Retinal pigment epithelial cell (primary cell): ENCODE data around the gene CDC42BPG.
A peak's percentile ranks its signal among the peaks of the same experiment; 100 is the strongest.

Source experiments
- DNase-seq: peaks from one replicate; pipeline ENCODE4 v3.0.0-alpha.2; 2010; ENCODE audit warnings: low read depth
- H3K4me3 ChIP-seq: 2 replicates; pipeline ENCODE4 v1.5.1; 2011; ENCODE audit warnings: mild to moderate bottlenecking, low read length, control low read depth, moderate library complexity
- TF ChIP-seq, protein P1 (sequence below): conservative IDR thresholded peaks from 2 replicates; pipeline ENCODE4 v1.5.1; 2011; ENCODE audit warnings: low read depth, low read length, control low read depth, inconsistent platforms

CDC42BPG gene, protein sequence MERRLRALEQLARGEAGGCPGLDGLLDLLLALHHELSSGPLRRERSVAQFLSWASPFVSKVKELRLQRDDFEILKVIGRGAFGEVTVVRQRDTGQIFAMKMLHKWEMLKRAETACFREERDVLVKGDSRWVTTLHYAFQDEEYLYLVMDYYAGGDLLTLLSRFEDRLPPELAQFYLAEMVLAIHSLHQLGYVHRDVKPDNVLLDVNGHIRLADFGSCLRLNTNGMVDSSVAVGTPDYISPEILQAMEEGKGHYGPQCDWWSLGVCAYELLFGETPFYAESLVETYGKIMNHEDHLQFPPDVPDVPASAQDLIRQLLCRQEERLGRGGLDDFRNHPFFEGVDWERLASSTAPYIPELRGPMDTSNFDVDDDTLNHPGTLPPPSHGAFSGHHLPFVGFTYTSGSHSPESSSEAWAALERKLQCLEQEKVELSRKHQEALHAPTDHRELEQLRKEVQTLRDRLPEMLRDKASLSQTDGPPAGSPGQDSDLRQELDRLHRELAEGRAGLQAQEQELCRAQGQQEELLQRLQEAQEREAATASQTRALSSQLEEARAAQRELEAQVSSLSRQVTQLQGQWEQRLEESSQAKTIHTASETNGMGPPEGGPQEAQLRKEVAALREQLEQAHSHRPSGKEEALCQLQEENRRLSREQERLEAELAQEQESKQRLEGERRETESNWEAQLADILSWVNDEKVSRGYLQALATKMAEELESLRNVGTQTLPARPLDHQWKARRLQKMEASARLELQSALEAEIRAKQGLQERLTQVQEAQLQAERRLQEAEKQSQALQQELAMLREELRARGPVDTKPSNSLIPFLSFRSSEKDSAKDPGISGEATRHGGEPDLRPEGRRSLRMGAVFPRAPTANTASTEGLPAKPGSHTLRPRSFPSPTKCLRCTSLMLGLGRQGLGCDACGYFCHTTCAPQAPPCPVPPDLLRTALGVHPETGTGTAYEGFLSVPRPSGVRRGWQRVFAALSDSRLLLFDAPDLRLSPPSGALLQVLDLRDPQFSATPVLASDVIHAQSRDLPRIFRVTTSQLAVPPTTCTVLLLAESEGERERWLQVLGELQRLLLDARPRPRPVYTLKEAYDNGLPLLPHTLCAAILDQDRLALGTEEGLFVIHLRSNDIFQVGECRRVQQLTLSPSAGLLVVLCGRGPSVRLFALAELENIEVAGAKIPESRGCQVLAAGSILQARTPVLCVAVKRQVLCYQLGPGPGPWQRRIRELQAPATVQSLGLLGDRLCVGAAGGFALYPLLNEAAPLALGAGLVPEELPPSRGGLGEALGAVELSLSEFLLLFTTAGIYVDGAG (N-terminal part only)

DNA sequence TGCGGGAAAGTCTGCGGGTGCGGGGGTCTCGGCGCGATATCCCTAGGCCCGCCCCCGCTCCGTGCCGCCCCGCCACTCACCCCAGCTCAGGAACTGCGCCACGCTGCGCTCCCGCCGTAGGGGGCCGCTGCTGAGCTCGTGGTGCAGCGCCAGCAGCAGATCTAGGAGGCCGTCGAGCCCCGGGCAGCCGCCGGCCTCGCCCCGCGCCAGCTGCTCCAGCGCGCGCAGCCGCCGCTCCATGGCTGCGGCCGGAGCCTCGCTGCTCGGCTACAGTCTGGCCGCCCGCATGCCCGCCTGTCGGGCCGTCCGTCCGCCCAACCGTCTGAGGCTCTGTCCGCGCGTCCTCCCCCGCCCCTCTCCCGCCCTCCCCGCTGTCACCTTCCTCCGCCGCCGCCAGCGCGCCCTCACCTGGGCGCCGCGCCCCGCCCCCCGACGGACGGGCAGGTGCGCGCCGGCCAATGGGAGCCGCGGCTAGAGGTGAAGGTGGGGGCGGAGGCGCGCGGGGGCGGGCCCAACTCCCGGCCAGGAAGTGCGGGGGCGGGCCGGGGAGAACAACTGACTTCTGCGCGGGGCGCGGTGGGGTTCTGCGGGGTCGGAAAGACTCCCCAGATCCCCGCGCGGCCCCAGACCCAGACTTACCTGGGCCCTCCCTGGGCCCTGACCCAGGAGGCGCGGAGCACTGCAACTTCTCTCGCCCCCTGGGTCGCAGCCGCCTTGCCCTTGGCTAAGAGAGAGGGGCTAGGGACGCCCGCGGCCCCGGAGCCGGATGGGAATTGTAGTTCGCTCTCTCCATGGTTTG is at the start of gene CDC42BPG:
Gene CDC42BPG (minus strand): TSS at position 324 of the 799 bp plus-strand sequence. CDS start 84 bp downstream, at position 240.
- DNase-seq, result no peak
- TF ChIP-seq, protein P1, sequence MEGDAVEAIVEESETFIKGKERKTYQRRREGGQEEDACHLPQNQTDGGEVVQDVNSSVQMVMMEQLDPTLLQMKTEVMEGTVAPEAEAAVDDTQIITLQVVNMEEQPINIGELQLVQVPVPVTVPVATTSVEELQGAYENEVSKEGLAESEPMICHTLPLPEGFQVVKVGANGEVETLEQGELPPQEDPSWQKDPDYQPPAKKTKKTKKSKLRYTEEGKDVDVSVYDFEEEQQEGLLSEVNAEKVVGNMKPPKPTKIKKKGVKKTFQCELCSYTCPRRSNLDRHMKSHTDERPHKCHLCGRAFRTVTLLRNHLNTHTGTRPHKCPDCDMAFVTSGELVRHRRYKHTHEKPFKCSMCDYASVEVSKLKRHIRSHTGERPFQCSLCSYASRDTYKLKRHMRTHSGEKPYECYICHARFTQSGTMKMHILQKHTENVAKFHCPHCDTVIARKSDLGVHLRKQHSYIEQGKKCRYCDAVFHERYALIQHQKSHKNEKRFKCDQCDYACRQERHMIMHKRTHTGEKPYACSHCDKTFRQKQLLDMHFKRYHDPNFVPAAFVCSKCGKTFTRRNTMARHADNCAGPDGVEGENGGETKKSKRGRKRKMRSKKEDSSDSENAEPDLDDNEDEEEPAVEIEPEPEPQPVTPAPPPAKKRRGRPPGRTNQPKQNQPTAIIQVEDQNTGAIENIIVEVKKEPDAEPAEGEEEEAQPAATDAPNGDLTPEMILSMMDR, result peak; percentile 55
- H3K4me3 ChIP-seq, result peak within 1 kb of the TSS; percentile 40

DNA sequence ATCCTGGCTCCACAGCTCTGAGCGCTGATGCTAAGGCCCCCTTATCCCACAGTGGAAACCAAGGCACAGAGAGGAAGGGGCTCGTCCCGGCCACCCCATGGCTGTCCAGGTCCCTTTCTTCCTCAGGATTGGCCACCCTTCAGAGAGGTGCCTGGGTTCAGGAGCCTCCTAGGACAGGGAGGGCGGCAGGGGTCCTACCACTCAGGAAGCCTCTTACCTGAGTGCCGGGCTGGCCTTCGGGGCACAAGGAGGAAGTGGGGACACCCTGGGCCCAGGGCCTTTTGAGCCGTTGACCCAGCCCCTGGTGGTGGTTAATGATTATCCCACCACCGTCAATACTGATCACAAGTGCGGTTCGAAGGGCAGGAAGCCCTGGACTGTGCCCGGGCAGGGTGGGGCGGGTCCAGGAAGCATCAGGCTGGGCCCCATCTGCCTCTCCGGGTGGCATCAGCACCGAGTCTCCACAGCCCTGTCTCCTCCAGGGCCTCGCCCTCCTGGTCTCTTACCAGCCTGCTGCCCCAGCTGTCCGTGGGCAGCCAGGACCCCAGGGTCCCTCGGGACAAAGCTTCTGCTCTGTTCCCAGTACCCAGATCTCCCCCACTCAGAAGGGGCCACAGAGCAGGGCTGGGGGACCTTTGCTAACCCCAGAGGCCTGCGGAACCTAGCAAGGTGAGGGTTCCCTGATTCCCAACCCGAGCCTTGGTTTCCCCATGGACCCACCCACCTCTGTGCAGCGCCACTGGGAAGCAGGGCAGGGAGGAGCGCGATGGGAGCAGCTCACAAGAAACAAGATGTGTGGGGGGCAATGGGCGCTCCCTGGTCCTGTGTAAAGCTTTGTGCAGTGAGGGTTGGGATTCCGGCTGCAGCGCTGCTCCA is 49.0 kb upstream of the CDC42BPG start:
- TF ChIP-seq, protein P1, result no peak
- H3K4me3 ChIP-seq, result no peak overlapping the region
- no peak for DNase-seq

DNA sequence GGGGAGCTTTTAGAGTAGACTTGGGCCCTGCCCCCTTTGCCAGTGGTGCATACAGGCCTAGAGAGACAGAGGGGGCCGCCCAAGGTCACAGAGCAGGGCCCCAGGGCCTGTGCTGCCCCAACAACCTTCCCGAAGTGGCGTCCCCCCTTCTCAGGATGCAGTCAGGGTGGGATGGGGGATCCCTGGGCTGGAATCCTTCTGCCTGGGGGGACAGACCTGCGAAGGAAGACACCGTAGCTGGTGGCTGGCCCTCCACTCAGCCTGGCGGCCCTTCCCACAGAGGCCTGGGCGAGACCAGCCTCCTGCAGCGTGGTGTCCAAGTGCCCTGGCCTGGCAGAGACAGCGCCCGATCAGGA is 48.4 kb upstream of the CDC42BPG start:
- TF ChIP-seq, protein P1, result no peak
- no peak for DNase-seq
- H3K4me3 ChIP-seq, result no peak overlapping the region

DNA sequence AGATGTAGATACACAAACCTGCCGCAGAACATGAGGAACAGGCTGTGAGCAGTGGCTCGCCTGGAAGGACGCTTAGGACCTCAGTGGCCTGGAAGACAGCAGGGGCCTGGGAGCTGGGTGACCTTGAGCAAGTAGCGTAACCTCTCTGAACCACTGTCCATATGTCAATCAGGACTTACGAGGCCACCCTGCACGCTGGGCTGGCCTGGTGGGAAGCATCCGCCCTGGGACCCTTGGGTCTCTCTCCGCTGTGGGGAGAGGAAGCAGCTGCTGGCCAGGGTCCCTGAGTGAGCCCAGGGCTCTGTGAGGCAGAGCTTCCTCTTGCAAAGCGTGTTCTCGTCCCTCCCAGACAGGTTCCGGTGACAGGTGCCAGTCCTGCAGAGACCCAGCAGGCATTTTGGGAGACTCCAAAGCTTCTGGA is 48.0 kb upstream of the CDC42BPG start:
- TF ChIP-seq, protein P1, result no peak
- DNase-seq, result no peak
- no peak overlapping the region for H3K4me3 ChIP-seq

DNA sequence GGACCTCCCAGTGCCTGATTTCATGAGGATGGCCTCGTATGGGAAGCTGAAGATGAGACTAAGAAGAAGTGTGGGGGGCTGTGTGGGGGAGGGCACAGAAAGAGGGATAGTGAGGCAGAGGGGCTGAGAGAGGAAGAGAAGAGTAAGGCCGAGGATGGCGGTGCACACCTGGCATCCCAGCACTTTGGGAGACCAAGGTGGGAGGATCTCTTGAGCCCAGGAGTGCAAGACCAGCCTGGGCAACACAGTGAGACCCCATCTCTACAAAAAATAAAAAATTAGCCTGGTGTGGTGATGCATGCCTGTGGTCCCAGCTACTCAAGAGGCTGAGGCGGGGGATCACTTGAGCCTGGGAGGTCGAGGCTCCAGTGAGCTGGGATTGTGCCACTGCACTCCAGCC is 47.4 kb upstream of the CDC42BPG start:
- no peak for DNase-seq
- TF ChIP-seq, protein P1, result no peak
- H3K4me3 ChIP-seq, result no peak overlapping the region
